Thyroid gland (tissue), 4 donors: ENCODE data around the gene DHRS7B. TPM values are rescaled to one million over a fixed set of nuclear protein-coding genes. Genes with fewer than 3 reads are reported as not detected.

Experiments used
- DNase-seq, 2 donors: peaks; one replicate each; pipeline ENCODE4 v3.0.0-alpha.2; 2019
- H3K27ac ChIP-seq, 3 donors: fragments of 200-600 bp; sonication (generic); 1 replicate in 2 of 3; 2 replicates in 1 of 3; pipeline ENCODE4 v1.5.1; 2016 to 2019; ENCODE audit warnings: mild to moderate bottlenecking in 1 of 3, moderate library complexity in 1 of 3
- H3K27me3 ChIP-seq: fragments of 200-600 bp; sonication (generic); one replicate; pipeline ENCODE4 v1.5.1; 2019
- H3K36me3 ChIP-seq, 2 donors: fragments of 200-600 bp; sonication (generic); one replicate each; pipeline ENCODE4 v1.5.1; 2016 to 2019
- H3K4me1 ChIP-seq, 2 donors: fragments of 200-600 bp; sonication (generic); one replicate each; pipeline ENCODE4 v1.5.1; 2017 to 2019
- H3K4me3 ChIP-seq, 3 donors: fragments of 200-600 bp; sonication (generic); replicated peaks in 1 of 3; 1 replicate in 2 of 3; 2 replicates in 1 of 3; pipeline ENCODE4 v1.5.1; 2016; ENCODE audit warnings: mild to moderate bottlenecking in 1 of 3
- H3K9me3 ChIP-seq: fragments of 200-600 bp; sonication (generic); one replicate; pipeline ENCODE4 v1.5.1; 2017
- POLR2A ChIP-seq, 2 donors: fragments of 450-650 bp; IDR thresholded peaks; one replicate each; pipeline ENCODE4 v1.6.1; 2017; ENCODE audit warnings: antibody characterized with exemption in 2 of 2, mild to moderate bottlenecking in 2 of 2, moderate library complexity in 1 of 2
- WGBS, 2 donors: methylation state at CpG; one replicate each; pipeline ENCODE4 v1.1.5; 2017; 5-methylcytosine and 5-hydroxymethylcytosine counted together
- intact Hi-C: fragments of 100-400 bp; cut with DNase I; formaldehyde crosslinking; loops from one replicate; pipeline ENCODE4 v1.15.1; 2023
- total RNA-seq, 4 donors: library from RNA; depleted of rRNA; stranded (reverse); fragments of >200 nt; gene quantifications; one replicate each; pipeline ENCODE4 v1.2.3, GENCODE V29; 2016
- TF ChIP-seq, protein P1 (sequence below), 6 experiments: fragments of 200-600 bp in 3 of 6; fragments of 450-650 bp in 3 of 6; sonication (generic) in 3 of 6; IDR thresholded peaks; one replicate each; pipeline ENCODE4 v1.5.1; 2016 to 2019; ENCODE audit warnings: antibody characterized with exemption in 6 of 6, mild to moderate bottlenecking in 2 of 6, inconsistent platforms in 1 of 6, moderate library complexity in 1 of 6

DHRS7B gene
- total RNA-seq, 4 donors from 2014 or later: 34.1 to 74.1 (median 57.1) TPM

DNA sequence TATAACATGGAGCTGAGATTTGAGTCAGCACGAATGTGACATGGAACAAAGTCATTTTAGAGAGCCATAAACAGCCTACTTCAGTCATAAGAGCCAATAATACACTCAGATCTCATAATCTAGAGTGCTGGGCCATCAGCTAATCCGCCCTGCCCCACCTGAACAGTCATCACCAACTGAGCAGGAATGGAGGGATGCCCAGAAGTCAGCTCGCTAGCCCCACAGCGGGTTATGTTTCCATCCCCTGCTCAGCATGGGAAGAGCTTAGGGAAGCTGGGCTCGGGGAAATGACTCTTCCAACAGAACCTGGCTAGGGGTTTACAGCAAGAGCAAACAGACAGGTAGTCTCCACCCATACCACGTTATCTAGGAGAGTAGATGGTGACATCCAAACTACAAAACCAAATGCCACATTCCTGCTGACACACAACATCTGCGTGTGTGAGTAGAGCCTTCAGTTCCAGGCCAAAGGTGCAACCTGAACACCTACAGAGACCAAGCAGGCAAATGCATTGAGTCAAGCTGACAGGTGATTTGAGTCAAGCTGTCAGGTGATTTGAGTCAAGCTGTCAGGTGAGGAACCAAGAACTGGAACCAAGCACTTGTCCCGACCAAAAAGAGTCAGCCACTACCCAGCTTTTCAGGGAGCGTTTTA lies 85.2 kb downstream of the DHRS7B start:
- peak in 1 of 2 donors; percentile 23 for DNase-seq
- peaks cover 51 to 67% of the 10 kb centered on the region in 2 donors for H3K4me1 ChIP-seq
- no peak overlapping the region for H3K4me3 ChIP-seq

DNA sequence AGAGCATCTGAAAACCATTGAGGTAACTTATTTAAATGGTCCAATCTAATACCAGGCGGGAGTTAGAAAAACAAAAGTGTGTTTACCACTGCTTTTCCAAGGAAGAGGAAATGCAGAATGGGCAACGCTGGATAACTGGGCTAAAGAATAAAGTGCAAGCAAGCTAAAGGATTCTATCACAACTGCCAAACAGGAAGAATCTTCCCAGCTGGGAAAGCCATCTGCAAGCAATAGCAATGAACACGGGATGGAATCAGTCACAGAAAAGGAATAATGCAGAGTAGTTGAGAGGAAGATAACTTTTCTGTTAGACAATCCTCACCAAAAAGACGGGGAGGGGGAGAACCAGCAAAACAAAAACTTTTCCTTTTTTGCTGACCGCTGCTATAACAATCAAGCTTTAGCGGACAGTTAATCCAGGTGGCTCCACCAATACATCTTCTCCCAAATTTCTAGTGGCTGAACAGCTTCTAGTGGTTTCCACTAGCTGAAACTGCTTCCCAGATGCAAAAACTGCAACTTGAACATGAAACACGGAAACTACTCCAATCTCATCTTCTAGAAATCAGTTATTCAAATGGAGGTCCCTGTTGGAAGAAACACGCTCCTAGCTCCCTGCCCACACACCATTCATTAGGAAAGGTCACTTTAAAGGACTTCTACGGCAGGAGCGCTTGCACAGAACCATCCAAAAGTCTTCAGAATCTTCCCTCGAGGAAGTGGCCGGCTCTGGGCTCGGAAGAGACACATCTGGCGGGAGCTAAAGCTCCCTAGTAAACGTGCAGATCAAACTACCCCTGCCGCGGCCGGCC lies 86.3 kb downstream of the DHRS7B start:
- WGBS, 2 donors: 13 to 16% methylated on average over 12 to 18 of the region's 18 CpGs
- H3K27me3 ChIP-seq: no peaks in the 10 kb centered on the region
- peak overlapping the region in 2 of 3 donors; percentile 77 to 96 for H3K27ac ChIP-seq
- H3K4me3 ChIP-seq: peak overlapping the region; percentile 67 to 97 (median 86)
- peaks cover 51 to 64% of the 10 kb centered on the region in 2 donors for H3K4me1 ChIP-seq
- TF ChIP-seq, protein P1, sequence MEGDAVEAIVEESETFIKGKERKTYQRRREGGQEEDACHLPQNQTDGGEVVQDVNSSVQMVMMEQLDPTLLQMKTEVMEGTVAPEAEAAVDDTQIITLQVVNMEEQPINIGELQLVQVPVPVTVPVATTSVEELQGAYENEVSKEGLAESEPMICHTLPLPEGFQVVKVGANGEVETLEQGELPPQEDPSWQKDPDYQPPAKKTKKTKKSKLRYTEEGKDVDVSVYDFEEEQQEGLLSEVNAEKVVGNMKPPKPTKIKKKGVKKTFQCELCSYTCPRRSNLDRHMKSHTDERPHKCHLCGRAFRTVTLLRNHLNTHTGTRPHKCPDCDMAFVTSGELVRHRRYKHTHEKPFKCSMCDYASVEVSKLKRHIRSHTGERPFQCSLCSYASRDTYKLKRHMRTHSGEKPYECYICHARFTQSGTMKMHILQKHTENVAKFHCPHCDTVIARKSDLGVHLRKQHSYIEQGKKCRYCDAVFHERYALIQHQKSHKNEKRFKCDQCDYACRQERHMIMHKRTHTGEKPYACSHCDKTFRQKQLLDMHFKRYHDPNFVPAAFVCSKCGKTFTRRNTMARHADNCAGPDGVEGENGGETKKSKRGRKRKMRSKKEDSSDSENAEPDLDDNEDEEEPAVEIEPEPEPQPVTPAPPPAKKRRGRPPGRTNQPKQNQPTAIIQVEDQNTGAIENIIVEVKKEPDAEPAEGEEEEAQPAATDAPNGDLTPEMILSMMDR (IDR thresholded peaks at IDR 0.05): no peak
- TF ChIP-seq POLR2A (IDR thresholded peaks at IDR 0.05): no peak
- no peak for DNase-seq
- intact Hi-C loops: loop anchor here (5.0 to 10.0 kb wide), 2 partner anchors 88 to 171 kb away; partner anchors contain the start of genes DHRS7B and USP22
- H3K9me3 ChIP-seq: no peaks in the 10 kb centered on the region
- no peaks in the 10 kb centered on the region for H3K36me3 ChIP-seq

More for the DNA sequence above, 85.2 kb downstream of the DHRS7B start:
- Histone ChIP-seq H3K27ac (peak overlapping the region in 2 of 3 donors; percentile 34 to 56), H3K36me3 (no peaks in the 10 kb centered on the region), H3K27me3 (no peaks in the 10 kb centered on the region), H3K9me3 (no peaks in the 10 kb centered on the region)
- no peak for TF ChIP-seq POLR2A (IDR thresholded peaks at IDR 0.05)
- TF ChIP-seq, protein P1 (IDR thresholded peaks at IDR 0.05): no peak
- 77 to 80% methylated on average over 6 to 9 of the region's 9 CpGs for WGBS, 2 donors
- intact Hi-C loops: loop anchor here (5.0 to 10.0 kb wide), 2 partner anchors 87 to 170 kb away; partner anchors contain the start of genes DHRS7B and USP22

DNA sequence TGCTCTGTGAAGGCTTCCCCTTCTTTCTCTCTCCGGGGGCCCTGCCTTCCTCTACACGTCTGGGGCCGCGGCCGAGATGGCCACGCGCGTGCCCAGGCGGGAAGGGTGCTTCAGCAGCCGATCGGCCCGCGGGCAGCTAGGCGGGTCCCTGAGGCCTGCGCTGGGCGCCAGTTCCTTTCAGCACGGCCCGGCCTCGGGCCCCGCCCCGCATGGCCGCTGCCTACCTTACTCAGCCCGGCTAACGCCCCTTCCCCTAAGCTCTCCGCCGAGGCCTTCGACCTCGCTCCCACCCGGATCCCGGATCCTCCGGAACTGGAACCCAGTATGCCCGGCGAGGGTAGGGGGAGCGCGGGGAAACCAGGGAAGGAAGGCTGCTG lies 86.9 kb downstream of the DHRS7B start:
- DNase-seq: peak; percentile 37 to 50
- Histone ChIP-seq H3K36me3 (no peaks in the 10 kb centered on the region), H3K4me1 (peaks cover 51 to 59% of the 10 kb centered on the region in 2 donors), H3K27me3 (no peaks in the 10 kb centered on the region), H3K4me3 (peak overlapping the region; percentile 67 to 97 (median 86)), H3K9me3 (no peaks in the 10 kb centered on the region), H3K27ac (peak overlapping the region; percentile 77 to 96 (median 90))
- TF ChIP-seq POLR2A (IDR thresholded peaks at IDR 0.05): no peak
- TF ChIP-seq, protein P1 (IDR thresholded peaks at IDR 0.05): no peak
- 0% methylated on average over 28 of the region's 35 CpGs; no CpG with 5 or more reads in 1 of the 2 donors for WGBS, 2 donors
- intact Hi-C loops: loop anchor here (5.0 to 10.0 kb wide), 2 partner anchors 89 to 171 kb away; partner anchors contain the start of genes DHRS7B and USP22

DNA sequence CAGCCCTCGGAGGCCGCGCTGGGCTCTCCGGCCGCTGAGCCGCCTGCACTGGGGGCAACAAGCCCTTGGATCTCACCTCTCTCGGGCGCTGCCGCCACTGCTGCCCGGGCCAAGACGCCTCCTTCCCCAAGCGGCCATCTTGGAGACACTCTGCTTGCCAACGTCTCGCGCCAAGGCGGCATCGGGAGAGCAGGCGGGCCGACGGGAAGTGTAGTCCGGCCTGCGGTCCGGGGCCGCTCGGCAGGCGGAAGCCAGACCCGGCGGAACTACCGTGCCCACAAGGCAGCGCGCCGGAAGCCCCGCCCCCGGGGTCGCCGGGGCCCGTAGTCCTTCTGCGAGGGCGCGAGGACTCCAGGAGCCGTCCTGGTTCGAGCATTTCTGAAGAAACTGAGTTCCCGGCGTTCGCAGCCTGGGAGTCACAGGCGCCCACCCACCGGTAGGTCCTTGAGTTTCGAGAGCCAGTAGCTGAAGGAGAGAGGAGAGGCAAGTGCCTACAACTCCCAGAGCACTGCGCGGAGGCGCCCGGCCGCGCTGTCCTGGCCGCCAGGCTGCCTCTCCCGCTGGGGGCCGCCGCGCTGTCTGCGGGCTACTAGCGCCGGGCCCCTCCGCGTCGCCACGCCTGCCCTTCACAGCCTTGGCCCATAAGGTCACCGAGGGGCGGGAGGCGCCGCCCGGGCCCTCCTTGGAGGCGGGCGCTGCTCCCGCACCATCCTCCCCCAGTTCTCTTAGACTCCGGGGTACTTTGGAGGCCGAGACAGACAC lies 87.4 kb downstream of the DHRS7B start, which contains the start of gene TMEM11:
TMEM11 (minus strand) TSS at position 147 of the 762 bp plus-strand sequence; CDS start at position 138, 9 bp downstream.
- peak within 1 kb of the TSS; percentile 77 to 96 (median 90) for H3K27ac ChIP-seq
- H3K4me1 ChIP-seq: peaks cover 47 to 53% of the 10 kb centered on the region in 2 donors
- DNase-seq: peak; percentile 97 to 98
- 0 to 2% methylated on average over 9 to 10 of the region's 76 CpGs for WGBS, 2 donors
- H3K36me3 ChIP-seq: no peaks in the 10 kb centered on the region
- TF ChIP-seq, protein P1 (IDR thresholded peaks at IDR 0.05): peak in 2 of 6 experiments; percentile 2 to 25
- TF ChIP-seq POLR2A (IDR thresholded peaks at IDR 0.05): peak in 1 of 2 donors; percentile 82
- intact Hi-C loops: loop anchor here (5.0 to 10.0 kb wide), 2 partner anchors 89 to 172 kb away; partner anchors contain the start of genes DHRS7B and USP22
- H3K9me3 ChIP-seq: no peaks in the 10 kb centered on the region
- peak within 1 kb of the TSS; percentile 67 to 97 (median 86) for H3K4me3 ChIP-seq
- no peaks in the 10 kb centered on the region for H3K27me3 ChIP-seq
